ENCODE data around the gene PSG11.

The PSG11 gene

DNA sequence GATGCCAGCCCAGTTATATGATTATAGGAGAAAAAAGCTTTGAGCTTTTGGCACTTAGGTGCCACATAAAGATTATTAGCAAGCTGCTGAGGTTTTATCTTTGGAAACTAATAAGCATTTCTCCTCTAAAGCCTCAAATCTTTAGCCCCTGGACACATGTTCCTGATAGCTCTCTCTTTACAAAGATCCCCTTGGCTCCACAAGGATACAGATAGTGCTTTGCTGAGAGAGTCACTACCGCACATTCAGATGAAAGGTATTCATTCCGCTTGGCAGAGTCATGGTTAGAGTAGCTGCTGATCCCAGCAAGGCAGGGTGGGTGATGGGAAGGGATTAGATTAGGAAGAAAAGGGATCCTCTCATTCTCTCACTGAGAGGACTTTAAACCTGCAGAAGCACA, 61.1 kb downstream of the PSG11 start:
- in situ Hi-C loops (cut with MboI; ENCODE audit: low pct_unique_long_range_greater_than_20kb, low sequenced_read_pairs, unreplicated experiment) = no loop called here
- TF ChIP-seq, protein P1, sequence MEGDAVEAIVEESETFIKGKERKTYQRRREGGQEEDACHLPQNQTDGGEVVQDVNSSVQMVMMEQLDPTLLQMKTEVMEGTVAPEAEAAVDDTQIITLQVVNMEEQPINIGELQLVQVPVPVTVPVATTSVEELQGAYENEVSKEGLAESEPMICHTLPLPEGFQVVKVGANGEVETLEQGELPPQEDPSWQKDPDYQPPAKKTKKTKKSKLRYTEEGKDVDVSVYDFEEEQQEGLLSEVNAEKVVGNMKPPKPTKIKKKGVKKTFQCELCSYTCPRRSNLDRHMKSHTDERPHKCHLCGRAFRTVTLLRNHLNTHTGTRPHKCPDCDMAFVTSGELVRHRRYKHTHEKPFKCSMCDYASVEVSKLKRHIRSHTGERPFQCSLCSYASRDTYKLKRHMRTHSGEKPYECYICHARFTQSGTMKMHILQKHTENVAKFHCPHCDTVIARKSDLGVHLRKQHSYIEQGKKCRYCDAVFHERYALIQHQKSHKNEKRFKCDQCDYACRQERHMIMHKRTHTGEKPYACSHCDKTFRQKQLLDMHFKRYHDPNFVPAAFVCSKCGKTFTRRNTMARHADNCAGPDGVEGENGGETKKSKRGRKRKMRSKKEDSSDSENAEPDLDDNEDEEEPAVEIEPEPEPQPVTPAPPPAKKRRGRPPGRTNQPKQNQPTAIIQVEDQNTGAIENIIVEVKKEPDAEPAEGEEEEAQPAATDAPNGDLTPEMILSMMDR (IDR thresholded peaks at IDR 0.05; ENCODE audit: extremely low read depth, insufficient read depth, missing control alignments) = no peak
- DNase-seq (ENCODE audit: low spot score) = no peak

DNA sequence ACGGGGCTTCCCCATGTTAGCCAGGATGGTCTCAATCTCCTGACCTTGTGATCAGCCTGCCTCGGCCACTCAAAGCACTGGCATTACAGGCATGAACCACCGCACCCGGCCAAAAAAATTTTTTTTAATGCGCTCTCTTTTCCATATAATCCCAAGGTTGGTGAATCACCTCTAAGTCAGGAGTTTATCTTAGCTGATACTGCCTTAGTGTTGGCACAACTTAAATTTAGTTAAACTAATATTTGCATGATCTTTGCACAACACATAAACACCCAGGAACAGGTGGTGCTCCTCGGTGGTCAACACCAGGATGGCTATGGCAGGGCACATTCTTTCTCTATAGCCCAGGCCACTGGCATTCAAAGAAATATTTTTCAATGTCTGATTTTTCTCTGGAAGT, 65.2 kb downstream of the PSG11 start:
- in situ Hi-C loops (cut with MboI; ENCODE audit: low pct_unique_long_range_greater_than_20kb, low sequenced_read_pairs, unreplicated experiment) = no loop called here
- TF ChIP-seq, protein P1 (IDR thresholded peaks at IDR 0.05; ENCODE audit: extremely low read depth, insufficient read depth, missing control alignments) = no peak

More for the DNA sequence above, 65.2 kb downstream of the PSG11 start:
- no peak for DNase-seq (ENCODE audit: low spot score)

Data from GM13977 (cell line).